HepG2 (cell line): Measurements from ENCODE around the gene SIK2. TPM values are rescaled to one million over a fixed set of nuclear protein-coding genes. Genes with fewer than 3 reads are reported as not detected.

Source experiments
- ATAC-seq: fragments of 200-7000 bp; cut with Tn5 transposase; 3 replicates; pipeline ENCODE4 v1.9.1; 2020; ENCODE audit warnings: mild to moderate bottlenecking, moderate library complexity
- BruUV-seq: library from RNA; stranded (reverse); fragments of 400-500 nt; replicated peaks from 2 replicates; lab custom pipeline; 2021; lab: Mats Ljungman, UMichigan
- CTCF ChIA-PET: fragments of 300-600 bp; formaldehyde crosslinking; extraction: SDS; loops from one replicate; lab custom pipeline; 2021; ENCODE audit warnings: low total read pairs, inconsistent platforms, low intra/inter-chr PET ratio; lab: Yijun Ruan, JAX
- POLR2A ChIA-PET: fragments of 350-600 bp; sonication (Branson Sonifier 250); formaldehyde crosslinking; loops from one replicate; lab custom pipeline; 2020; ENCODE audit warnings: antibody characterized with exemption, inconsistent platforms; lab: Yijun Ruan, JAX
- DNase-seq: peaks from one replicate; pipeline ENCODE4 v3.0.0-alpha.2; 2015; ENCODE audit warnings: low spot score
- FAIRE-seq: peaks from 3 replicates; lab custom pipeline; 2011; peaks lifted over from hg19 to GRCh38; lab: Jason Lieb, UNC
- H2AFZ ChIP-seq: one replicate; pipeline ENCODE4 v1.6.1; 2011; ENCODE audit warnings: low read length, inconsistent platforms
- H3K27ac ChIP-seq: fragments of 300-600 bp; 3 replicates; pipeline ENCODE4 v1.8.0; 2011; ENCODE audit warnings: mixed run types, mild to moderate bottlenecking, mixed read lengths, low read length, inconsistent platforms; ENCODE audit not compliant: insufficient read depth; ENCODE audit errors: extremely low read length
- H3K27me3 ChIP-seq, 2 experiments: fragments of 200-600 bp in 1 of 2; 2 replicates in 1 of 2; 3 replicates in 1 of 2; pipeline versions ENCODE4 v1.6.0 to v1.8.0; 2011; ENCODE audit warnings: low read length in 2 of 2, mild to moderate bottlenecking in 2 of 2, moderate library complexity in 2 of 2, inconsistent platforms in 1 of 2; ENCODE audit not compliant: insufficient read depth in 2 of 2, control insufficient read depth in 1 of 2
- H3K36me3 ChIP-seq, 2 experiments: fragments of 200-600 bp in 1 of 2; replicated peaks in 1 of 2; 2 replicates in 1 of 2; 3 replicates in 1 of 2; pipeline versions ENCODE4 v1.5.1 to v1.8.0; 2011; ENCODE audit warnings: low read length in 2 of 2, inconsistent platforms in 1 of 2; ENCODE audit not compliant: insufficient read depth in 2 of 2, control insufficient read depth in 1 of 2
- H3K4me1 ChIP-seq: 2 replicates; pipeline ENCODE4 v1.5.1; 2012; ENCODE audit warnings: low read length, inconsistent platforms; ENCODE audit not compliant: insufficient read depth
- H3K4me2 ChIP-seq: 2 replicates; pipeline ENCODE4 v1.6.0; 2011; ENCODE audit warnings: low read depth, low read length, inconsistent platforms
- H3K4me3 ChIP-seq, 3 experiments: fragments of 200-600 bp in 1 of 3; sonication (generic), shearing (Covaris generic) in 1 of 3; replicated peaks in 1 of 3; 2 replicates each; pipeline ENCODE4 v1.5.1; 2011 to 2016; ENCODE audit warnings: low read length in 3 of 3, inconsistent platforms in 2 of 3, low read depth in 2 of 3, mild to moderate bottlenecking in 2 of 3, control low read depth in 1 of 3, mixed read lengths in 1 of 3; ENCODE audit not compliant: insufficient read depth in 1 of 3
- H3K79me2 ChIP-seq: one replicate; pipeline ENCODE4 v1.6.1; 2011; ENCODE audit warnings: low read length, inconsistent platforms; ENCODE audit not compliant: insufficient read depth
- H3K9ac ChIP-seq: 2 replicates; pipeline ENCODE4 v1.6.0; 2011; ENCODE audit warnings: mild to moderate bottlenecking, low read depth, low read length, inconsistent platforms; ENCODE audit not compliant: insufficient read depth
- H3K9me3 ChIP-seq: 2 replicates; pipeline ENCODE4 v1.5.1; 2012; ENCODE audit warnings: mild to moderate bottlenecking, low read length
- H4K20me1 ChIP-seq: 2 replicates; pipeline ENCODE4 v1.6.0; 2011; ENCODE audit warnings: inconsistent platforms, mild to moderate bottlenecking, low read length, moderate library complexity; ENCODE audit not compliant: insufficient read depth
- ASH2L ChIP-seq: fragments of 300-600, 200-600 bp; sonication (generic); IDR thresholded peaks from 2 replicates; pipeline ENCODE4 v1.7.0; 2017; ENCODE audit warnings: low read depth, mild to moderate bottlenecking, moderate library complexity, mixed read lengths, low read length; ENCODE audit not compliant: insufficient read length
- HNRNPL ChIP-seq: fragments of 200-400 bp; formaldehyde crosslinking; IDR thresholded peaks from 2 replicates; pipeline ENCODE4 v1.6.1; 2017; ENCODE audit warnings: mild to moderate bottlenecking, low read depth, low read length
- MXI1 ChIP-seq: IDR thresholded peaks from 3 replicates; pipeline ENCODE4 v1.6.1; 2012; ENCODE audit warnings: low read depth, low read length, inconsistent platforms, borderline replicate concordance
- RFX5 ChIP-seq: IDR thresholded peaks from 2 replicates; pipeline ENCODE4 v1.6.1; 2011; ENCODE audit warnings: low read depth, low read length, improper control_type of control experiment
- SOX6 ChIP-seq, 2 experiments: fragments of 450-650 bp in 1 of 2; sonication (generic) in 1 of 2; formaldehyde crosslinking in 1 of 2; IDR thresholded peaks; 2 replicates each; pipeline versions ENCODE4 v1.4.0 to v1.6.1; 2017 to 2020; ENCODE audit warnings: antibody characterized with exemption in 1 of 2, mild to moderate bottlenecking in 1 of 2, missing genetic modification reagents in 1 of 2
- ZNF670 ChIP-seq: sonication (generic); formaldehyde crosslinking; IDR thresholded peaks from 2 replicates; pipeline ENCODE4 v1.8.0; 2022; ENCODE audit warnings: mild to moderate bottlenecking, missing genetic modification reagents, borderline replicate concordance
- WGBS: methylation state at CpG from one replicate; pipeline ENCODE4 v1.1.6; 2017; ENCODE audit warnings: low lambda C conversion rate; 5-methylcytosine and 5-hydroxymethylcytosine counted together
- in situ Hi-C: cut with HindIII; loops from 2 replicates; pipeline ENCODE4 v1.10.0; 2017; ENCODE audit warnings: low pct_unique_long_range_greater_than_20kb; ENCODE audit not compliant: extremely low pct_ligation_motif_present
- intact Hi-C: fragments of 100-400 bp; cut with micrococcal nuclease; formaldehyde crosslinking; loops from one replicate; pipeline ENCODE4 v1.10.0; 2022; ENCODE audit not compliant: unreplicated experiment
- polyA plus RNA-seq, 8 experiments: library from polyadenylated mRNA; depleted of rRNA in 3 of 8; stranded (reverse) in 7 of 8; unstranded in 1 of 8; fragments of >200 nt; fragmentation: Illumina TruSeq in 4 of 8; extraction: Trizol in 4 of 8; gene quantifications; 2 replicates each; pipeline versions ENCODE4 v1.2.1 to v1.2.3, GENCODE V29; 2011 to 2016; ENCODE audit warnings: low read depth in 4 of 8, missing spikeins in 1 of 8, mixed read lengths in 1 of 8; ENCODE audit not compliant: insufficient read depth in 1 of 8
- total RNA-seq, 5 experiments: library from RNA; depleted of rRNA; stranded (reverse); fragments of >200 nt; fragmentation: Illumina TruSeq; extraction: Trizol; gene quantifications; 2 replicates each; pipeline ENCODE4 v1.2.3, GENCODE V29; 2016; ENCODE audit warnings: low read depth in 1 of 5
- TF ChIP-seq, protein P1 (sequence below): sonication (generic); formaldehyde crosslinking; IDR thresholded peaks from 2 replicates; pipeline ENCODE4 v1.5.0; 2020; ENCODE audit warnings: missing genetic modification reagents
- TF ChIP-seq, protein P2 (sequence below): sonication (generic); formaldehyde crosslinking; IDR thresholded peaks from 2 replicates; pipeline ENCODE4 v1.4.0; 2020; ENCODE audit warnings: missing genetic modification reagents
- TF ChIP-seq, protein P3 (sequence below): sonication (generic); formaldehyde crosslinking; conservative IDR thresholded peaks from 2 replicates; pipeline ENCODE4 v1.5.0; 2020; ENCODE audit warnings: missing genetic modification reagents

SIK2 gene
- total and polyA plus RNA-seq, 2 of the 13 experiments (the other 11 are each of a cell fraction or from before 2014, with no cell fraction given): 8.1 to 15.4 TPM

DNA sequence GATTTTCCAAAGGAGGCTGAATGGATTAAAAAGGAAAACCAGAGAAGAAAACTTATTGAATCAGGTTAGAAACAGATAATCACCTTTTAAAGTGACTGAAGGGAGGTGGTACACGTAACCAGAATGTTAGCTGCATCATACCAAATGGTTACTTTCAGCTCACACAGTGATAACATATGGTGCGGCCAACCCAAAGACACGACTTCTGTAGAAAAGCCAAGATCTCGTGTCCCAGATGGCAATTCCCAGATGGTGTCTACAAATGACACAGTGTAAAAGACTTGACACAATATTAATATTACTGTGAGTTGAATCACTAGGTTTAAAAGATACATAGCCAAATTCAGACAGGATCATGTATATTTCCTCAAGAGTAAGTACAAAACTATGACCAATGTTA, 158.8 kb downstream of the SIK2 start:
- in situ Hi-C loops: no loop called here
- no peak overlapping the region for H2AFZ ChIP-seq
- POLR2A ChIA-PET: interaction anchor here (1.1 kb wide), 1 partner anchor 40 kb away, joined by 3 read pairs; no protein-coding TSS in a partner anchor
- peaks cover 52% of the 10 kb centered on the region for H3K4me1 ChIP-seq
- intact Hi-C loops: no loop called here
- H3K36me3 ChIP-seq: peaks cover 20 to 44% of the 10 kb centered on the region in 2 experiments; a peak in 4 of 5 replicates
- no peak overlapping the region for H3K9ac ChIP-seq
- H3K9me3 ChIP-seq: no peaks in the 10 kb centered on the region
- no TSS peak for BruUV-seq
- no peak overlapping the region for H3K4me3 ChIP-seq
- ATAC-seq: no peak
- CTCF ChIA-PET: no interaction called here
- TF ChIP-seq ZNF670 (CRISPR knock-in tag) (no peak), MXI1 (no peak), RFX5 (no peak), SOX6 (IDR thresholded peaks at IDR 0.05) (no peak), SOX6 (CRISPR knock-in tag; IDR thresholded peaks at IDR 0.05) (no peak), ASH2L (no peak), HNRNPL (no peak)
- TF ChIP-seq, protein P1, sequence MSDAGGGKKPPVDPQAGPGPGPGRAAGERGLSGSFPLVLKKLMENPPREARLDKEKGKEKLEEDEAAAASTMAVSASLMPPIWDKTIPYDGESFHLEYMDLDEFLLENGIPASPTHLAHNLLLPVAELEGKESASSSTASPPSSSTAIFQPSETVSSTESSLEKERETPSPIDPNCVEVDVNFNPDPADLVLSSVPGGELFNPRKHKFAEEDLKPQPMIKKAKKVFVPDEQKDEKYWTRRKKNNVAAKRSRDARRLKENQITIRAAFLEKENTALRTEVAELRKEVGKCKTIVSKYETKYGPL: no peak
- TF ChIP-seq, protein P2, sequence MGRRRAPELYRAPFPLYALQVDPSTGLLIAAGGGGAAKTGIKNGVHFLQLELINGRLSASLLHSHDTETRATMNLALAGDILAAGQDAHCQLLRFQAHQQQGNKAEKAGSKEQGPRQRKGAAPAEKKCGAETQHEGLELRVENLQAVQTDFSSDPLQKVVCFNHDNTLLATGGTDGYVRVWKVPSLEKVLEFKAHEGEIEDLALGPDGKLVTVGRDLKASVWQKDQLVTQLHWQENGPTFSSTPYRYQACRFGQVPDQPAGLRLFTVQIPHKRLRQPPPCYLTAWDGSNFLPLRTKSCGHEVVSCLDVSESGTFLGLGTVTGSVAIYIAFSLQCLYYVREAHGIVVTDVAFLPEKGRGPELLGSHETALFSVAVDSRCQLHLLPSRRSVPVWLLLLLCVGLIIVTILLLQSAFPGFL (CRISPR knock-in tag): no peak
- TF ChIP-seq, protein P3, sequence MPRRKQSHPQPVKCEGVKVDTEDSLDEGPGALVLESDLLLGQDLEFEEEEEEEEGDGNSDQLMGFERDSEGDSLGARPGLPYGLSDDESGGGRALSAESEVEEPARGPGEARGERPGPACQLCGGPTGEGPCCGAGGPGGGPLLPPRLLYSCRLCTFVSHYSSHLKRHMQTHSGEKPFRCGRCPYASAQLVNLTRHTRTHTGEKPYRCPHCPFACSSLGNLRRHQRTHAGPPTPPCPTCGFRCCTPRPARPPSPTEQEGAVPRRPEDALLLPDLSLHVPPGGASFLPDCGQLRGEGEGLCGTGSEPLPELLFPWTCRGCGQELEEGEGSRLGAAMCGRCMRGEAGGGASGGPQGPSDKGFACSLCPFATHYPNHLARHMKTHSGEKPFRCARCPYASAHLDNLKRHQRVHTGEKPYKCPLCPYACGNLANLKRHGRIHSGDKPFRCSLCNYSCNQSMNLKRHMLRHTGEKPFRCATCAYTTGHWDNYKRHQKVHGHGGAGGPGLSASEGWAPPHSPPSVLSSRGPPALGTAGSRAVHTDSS: no peak
- no peak overlapping the region for H3K27ac ChIP-seq
- DNase-seq: no peak
- FAIRE-seq: no peak
- peaks cover 35% of the 10 kb centered on the region for H3K79me2 ChIP-seq
- no peaks in the 10 kb centered on the region for H3K27me3 ChIP-seq
- H4K20me1 ChIP-seq: no peaks in the 10 kb centered on the region
- H3K4me2 ChIP-seq: no peak overlapping the region
- WGBS: 100% methylated on average over 3 of the region's 4 CpGs
